BJ (cell line): Measurements from ENCODE around the gene LRRC37B. TPM values are rescaled to one million over a fixed set of nuclear protein-coding genes. Genes with fewer than 3 reads are reported as not detected.
A peak's percentile ranks its signal among the peaks of the same experiment; 100 is the strongest.
"Not testable (repeated sequence)": the region's sequence is repeated elsewhere in the genome, so short reads cannot be mapped to it uniquely, and the experiment has no call there.

ENCODE experiments used
- CTCF ChIA-PET: fragments of 350-600 bp; formaldehyde crosslinking; extraction: SDS; loops from one replicate; lab custom pipeline; 2021; ENCODE audit warnings: antibody characterized with exemption, inconsistent platforms; lab: Yijun Ruan, JAX
- POLR2A ChIA-PET: fragments of 300-600 bp; sonication (Branson Sonifier 250); formaldehyde crosslinking; extraction: SDS; loops from one replicate; lab custom pipeline; 2021; ENCODE audit warnings: antibody characterized with exemption; lab: Charles Lee
- DNase-seq: peaks from one replicate; pipeline ENCODE4 v3.0.0-alpha.2; 2011; ENCODE audit warnings: low read depth
- H3K27me3 ChIP-seq: 2 replicates; pipeline ENCODE4 v1.6.0; 2011; ENCODE audit warnings: low read length; ENCODE audit not compliant: control insufficient read depth, insufficient read depth
- H3K36me3 ChIP-seq: 2 replicates; pipeline ENCODE4 v1.5.1; 2011; ENCODE audit warnings: low read length; ENCODE audit not compliant: control insufficient read depth, insufficient read depth
- H3K4me3 ChIP-seq: 2 replicates; pipeline ENCODE4 v1.5.1; 2011; ENCODE audit warnings: low read depth, mild to moderate bottlenecking, control low read depth, low read length
- polyA plus RNA-seq: library from polyadenylated mRNA; depleted of rRNA; stranded (reverse); fragments of >200 nt; gene quantifications from 2 replicates; pipeline ENCODE4 v1.2.3, GENCODE V29; 2011
- TF ChIP-seq, protein P1 (sequence below): IDR thresholded peaks from 2 replicates; pipeline ENCODE4 v1.5.1; 2011; ENCODE audit warnings: low read depth, mild to moderate bottlenecking, control low read depth, inconsistent platforms, low read length, moderate library complexity; ENCODE audit not compliant: insufficient read depth

LRRC37B gene
- polyA plus RNA-seq, 1 experiment = 8.6 TPM

DNA sequence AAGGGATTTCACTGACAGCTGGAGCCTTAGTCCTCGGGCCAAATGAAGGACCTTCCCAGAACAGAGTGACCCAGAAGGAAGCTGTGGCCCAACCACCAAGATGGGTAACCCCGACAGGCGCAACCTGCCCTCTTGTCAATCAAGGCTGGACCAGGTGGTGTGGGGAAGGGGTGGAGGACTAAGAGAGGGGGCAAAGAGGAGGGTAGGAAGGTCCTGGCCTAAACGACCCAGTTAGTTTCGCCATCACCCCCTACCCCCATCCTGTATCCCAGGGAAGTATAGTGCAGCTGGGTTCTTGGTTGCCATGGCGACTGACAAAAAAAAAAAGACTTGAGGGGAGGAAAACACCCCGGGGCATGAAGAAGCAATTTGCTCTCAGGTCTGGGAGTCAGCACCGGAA lies 54.7 kb downstream of the LRRC37B start:
- CTCF ChIA-PET, DNase-seq, H3K4me3 ChIP-seq, H3K36me3 ChIP-seq, POLR2A ChIA-PET, H3K27me3 ChIP-seq: not testable (repeated sequence)

DNA sequence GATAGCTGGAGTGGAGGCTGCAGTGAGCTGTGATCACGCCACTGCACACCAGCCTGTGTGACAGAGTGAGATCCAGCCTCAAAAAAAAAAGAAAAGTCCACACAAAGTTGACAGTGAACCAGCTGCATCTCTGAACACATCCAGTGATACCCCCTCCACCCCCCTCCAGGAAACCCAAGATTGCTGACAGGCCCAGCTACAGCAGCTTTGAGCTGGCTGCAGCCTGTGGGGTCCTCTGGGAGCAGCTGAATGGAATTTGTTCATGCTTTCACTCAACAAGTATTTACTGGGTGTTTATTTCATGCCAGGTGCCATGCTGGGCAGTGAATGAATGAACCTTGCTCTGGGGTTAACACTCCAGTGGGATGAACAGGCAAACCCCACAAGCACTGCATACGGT lies 56.9 kb downstream of the LRRC37B start:
- H3K36me3 ChIP-seq, DNase-seq, POLR2A ChIA-PET, CTCF ChIA-PET, H3K4me3 ChIP-seq, H3K27me3 ChIP-seq: not testable (repeated sequence)

DNA sequence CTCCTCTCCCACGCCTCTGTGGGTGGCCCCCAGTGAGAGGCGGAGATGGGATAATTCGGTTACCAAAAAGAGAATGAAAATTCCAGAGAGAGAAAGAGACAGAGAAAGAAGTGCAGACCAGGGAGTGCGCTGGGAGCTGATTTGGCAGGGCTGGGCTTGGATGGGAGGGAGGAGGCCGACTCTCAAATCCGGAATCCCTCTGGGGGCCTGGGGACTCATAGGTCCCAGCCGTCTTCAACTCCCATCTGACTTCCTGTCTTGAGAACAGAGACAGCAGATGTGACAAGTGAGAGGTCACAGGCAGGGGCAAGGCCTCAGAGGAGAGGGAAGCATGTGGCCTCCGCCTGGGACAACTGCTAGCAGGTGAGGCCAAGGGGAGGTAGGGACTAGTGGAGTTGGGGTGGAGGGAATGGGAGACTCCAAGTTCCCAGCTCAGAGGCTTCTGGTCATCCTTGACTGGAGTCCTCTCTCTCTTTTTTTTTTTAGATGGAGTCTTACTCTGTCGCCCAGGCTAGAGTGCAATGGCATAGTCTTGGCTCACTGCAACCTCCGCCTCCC lies 59.0 kb downstream of the LRRC37B start:
- CTCF ChIA-PET, POLR2A ChIA-PET, DNase-seq: not testable (repeated sequence)

DNA sequence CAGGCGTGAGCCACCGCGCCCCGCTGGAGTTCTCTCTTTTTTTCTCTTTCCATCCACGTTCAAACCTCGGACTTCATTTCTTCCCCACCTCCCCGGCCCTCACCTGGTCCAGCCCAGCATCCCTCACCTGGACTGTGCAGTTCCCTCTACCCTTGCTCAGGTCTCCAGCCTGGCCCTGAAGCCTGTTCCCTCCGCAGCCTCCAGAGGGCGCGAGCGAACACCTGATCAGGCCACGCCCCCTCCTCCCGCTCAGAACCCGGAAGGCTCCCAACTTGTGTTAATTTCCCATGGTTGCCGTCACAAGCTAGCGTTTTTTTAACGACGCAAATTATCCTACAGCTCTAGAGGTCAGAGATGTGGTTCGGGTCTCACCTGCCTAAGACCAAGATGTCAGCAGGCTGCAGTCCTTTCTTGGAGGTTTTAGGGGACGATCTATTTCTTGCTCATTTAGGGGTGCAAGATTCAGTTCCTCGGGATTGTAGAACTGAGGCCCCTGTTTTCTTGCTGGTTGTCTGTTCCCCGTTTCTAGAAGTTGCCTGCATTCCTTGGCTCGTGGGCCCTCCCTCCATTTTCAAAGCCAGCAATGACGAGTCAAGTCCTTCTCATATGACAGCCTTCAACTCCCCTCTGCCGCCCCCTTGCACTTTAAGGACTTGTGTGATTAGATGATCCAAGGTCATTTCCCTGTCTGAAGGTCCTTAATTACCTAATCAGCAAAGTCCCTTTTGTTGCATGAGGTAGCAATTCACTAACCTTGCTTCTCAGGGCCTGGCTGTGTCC lies 59.9 kb downstream of the LRRC37B start:
- CTCF ChIA-PET, POLR2A ChIA-PET, H3K36me3 ChIP-seq, H3K4me3 ChIP-seq, H3K27me3 ChIP-seq, DNase-seq: not testable (repeated sequence)
- TF ChIP-seq, protein P1, sequence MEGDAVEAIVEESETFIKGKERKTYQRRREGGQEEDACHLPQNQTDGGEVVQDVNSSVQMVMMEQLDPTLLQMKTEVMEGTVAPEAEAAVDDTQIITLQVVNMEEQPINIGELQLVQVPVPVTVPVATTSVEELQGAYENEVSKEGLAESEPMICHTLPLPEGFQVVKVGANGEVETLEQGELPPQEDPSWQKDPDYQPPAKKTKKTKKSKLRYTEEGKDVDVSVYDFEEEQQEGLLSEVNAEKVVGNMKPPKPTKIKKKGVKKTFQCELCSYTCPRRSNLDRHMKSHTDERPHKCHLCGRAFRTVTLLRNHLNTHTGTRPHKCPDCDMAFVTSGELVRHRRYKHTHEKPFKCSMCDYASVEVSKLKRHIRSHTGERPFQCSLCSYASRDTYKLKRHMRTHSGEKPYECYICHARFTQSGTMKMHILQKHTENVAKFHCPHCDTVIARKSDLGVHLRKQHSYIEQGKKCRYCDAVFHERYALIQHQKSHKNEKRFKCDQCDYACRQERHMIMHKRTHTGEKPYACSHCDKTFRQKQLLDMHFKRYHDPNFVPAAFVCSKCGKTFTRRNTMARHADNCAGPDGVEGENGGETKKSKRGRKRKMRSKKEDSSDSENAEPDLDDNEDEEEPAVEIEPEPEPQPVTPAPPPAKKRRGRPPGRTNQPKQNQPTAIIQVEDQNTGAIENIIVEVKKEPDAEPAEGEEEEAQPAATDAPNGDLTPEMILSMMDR = peak; percentile 34

More for the DNA sequence above, 59.0 kb downstream of the LRRC37B start:
- not testable (repeated sequence) for H3K4me3 ChIP-seq, H3K36me3 ChIP-seq, H3K27me3 ChIP-seq

GRCh38 chr17:32069067-32069466 lies 61.9 kb downstream of the LRRC37B start:
- H3K27me3 ChIP-seq, POLR2A ChIA-PET, CTCF ChIA-PET, DNase-seq, H3K36me3 ChIP-seq, H3K4me3 ChIP-seq: not testable (repeated sequence)

DNA sequence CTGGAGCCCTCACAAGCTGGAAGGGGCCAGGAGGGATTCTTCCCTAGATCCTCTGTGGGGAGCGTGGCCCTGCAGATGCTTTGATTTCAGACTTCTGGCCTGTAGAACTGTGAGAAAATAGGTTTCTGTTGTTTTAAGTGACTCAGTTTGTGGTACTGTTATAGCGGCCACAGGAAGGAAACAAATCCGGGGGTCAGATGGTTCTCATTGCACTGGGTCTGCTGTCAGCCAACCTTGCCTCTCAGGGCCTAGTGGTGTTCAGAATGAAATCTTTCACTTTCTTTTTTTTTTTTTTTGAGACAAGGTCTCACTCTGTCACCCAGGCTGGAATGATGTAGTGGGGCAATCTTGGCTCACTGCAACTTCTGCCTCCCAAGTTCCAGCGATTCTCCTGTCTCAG lies 64.8 kb downstream of the LRRC37B start:
- CTCF ChIA-PET, POLR2A ChIA-PET, DNase-seq, H3K27me3 ChIP-seq, H3K36me3 ChIP-seq, H3K4me3 ChIP-seq: not testable (repeated sequence)

DNA sequence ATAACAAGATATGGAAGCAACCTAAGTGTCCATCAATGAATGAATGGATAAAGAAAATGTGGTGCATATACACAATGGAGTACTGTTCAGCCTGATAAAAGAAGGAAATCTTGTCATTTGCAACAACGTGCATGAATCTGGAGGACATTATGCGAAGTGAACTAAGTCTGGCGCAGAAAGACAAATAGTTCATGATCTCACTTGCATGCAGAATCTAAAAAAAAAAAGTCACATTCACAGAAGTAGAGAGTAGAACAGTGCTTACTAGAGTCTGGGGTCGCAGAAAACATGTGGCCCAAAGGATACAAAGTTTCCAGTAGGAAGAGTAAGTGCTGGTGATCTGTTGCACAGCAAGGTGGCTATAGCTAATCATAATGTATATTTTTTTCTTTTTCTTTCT lies 65.9 kb downstream of the LRRC37B start:
- POLR2A ChIA-PET, H3K4me3 ChIP-seq, H3K36me3 ChIP-seq, H3K27me3 ChIP-seq, CTCF ChIA-PET, DNase-seq: not testable (repeated sequence)

- H3K4me3 ChIP-seq, H3K27me3 ChIP-seq, CTCF ChIA-PET, H3K36me3 ChIP-seq, POLR2A ChIA-PET, DNase-seq: not testable (repeated sequence)
Measured at GRCh38 chr17:32079753-32080152, 72.6 kb downstream of the LRRC37B start.

DNA sequence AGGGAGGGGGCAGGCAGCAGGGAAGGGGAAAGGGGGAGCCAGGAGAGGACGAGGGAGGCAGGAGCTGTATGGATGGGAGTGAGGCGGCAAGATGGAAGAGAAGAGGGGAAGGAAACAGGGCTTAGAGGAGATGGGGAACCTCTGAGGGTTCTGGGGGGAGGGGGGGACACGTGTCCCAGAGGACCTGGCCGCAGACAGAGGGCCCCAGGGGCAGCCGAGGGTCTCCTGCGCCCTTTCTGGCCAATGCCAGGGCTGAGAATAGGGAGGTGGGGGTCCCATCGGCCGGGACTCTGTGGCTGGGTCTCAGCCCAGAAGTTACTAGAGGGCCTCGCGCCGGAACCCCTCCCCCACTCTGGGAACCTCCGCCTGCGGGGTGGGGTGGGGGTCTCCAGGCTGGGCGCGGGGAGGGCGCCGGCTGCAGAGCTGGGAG lies 76.4 kb downstream of the LRRC37B start:
- H3K27me3 ChIP-seq, CTCF ChIA-PET, POLR2A ChIA-PET, H3K36me3 ChIP-seq, DNase-seq: not testable (repeated sequence)
- H3K4me3 ChIP-seq = peak overlapping the region; percentile 32

DNA sequence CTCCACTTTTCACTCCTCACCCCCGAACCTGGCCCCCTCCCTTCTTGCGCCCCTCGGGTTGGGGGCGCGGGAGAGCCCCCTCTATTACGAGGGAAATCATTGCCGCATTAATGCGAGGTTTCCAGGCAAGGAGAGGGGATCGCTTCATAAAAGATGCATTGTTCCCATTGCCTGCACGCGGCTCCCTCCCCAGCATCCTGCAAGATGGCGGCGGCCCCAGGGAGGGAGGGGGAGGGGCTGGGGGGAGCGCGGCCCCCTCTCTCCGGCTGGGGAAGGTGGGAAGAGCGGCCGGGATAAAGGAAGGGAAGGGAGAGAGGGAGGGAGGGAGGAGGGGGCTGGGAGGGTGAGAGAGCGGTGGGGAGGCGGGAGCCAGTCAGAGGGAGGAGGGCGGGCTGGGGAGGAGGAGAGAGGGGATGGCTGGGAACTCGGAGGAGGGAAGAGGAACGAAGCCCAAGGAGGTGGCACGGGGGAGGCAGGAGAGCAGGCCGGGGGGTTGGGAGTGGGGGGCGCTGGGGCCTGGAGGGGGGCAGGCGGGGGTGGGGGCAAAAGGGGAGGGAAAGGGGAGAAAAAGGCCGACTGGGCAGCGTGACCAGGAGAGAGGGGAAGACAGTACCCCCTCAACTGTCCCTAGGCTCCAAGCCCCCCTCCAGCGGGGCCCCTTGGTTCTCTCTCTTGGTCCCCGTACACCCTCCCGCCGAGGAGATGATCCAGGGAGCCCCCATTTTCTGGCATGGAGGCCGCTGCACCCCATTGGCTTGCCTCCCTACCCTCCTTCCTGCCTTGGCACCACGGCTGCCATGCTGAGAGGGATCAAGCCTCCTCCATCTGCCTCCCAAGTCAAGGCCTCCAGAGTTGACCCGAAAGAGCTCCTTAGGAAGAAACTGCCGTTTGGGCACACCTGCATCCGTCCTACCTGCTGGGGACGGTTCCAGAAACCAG lies 77.1 kb downstream of the LRRC37B start:
- POLR2A ChIA-PET, H3K36me3 ChIP-seq, DNase-seq, CTCF ChIA-PET, H3K27me3 ChIP-seq: not testable (repeated sequence)
- H3K4me3 ChIP-seq = peak overlapping the region; percentile 32

- POLR2A ChIA-PET = not testable (repeated sequence)
Measured at GRCh38 chr17:32084942-32085829, 78.0 kb downstream of the LRRC37B start.

More at GRCh38 chr17:32084942-32085829, 78.0 kb downstream of the LRRC37B start:
- CTCF ChIA-PET, H3K36me3 ChIP-seq, H3K4me3 ChIP-seq, H3K27me3 ChIP-seq, DNase-seq: not testable (repeated sequence)
